Measurements from ENCODE around the gene MACROD2.

MACROD2 gene

DNA sequence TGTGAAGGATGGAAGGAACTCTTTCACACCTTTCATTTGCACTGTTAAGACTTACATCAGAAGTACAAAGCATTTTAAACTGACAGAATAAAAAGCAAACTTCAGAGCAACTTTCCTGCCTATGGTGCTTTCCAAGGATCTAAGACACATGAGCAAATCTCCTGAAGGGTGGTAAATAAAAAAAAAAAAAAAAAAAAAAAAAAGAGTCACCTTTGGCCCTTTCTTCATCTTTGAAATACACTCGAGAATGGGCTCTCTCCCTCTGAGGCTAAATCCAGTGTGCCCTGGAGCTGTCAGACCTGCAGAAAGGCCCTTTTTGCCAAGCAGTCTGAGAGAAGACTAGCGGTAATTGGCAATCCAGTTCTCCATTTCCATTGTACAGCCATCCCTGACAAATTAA, 1455.9 kb downstream of the MACROD2 start:
- TF ChIP-seq EZH2phosphoT487 (conservative IDR thresholded peaks at IDR 0.05; ENCODE audit: low read length) = no peak
- TF ChIP-seq, protein P1, sequence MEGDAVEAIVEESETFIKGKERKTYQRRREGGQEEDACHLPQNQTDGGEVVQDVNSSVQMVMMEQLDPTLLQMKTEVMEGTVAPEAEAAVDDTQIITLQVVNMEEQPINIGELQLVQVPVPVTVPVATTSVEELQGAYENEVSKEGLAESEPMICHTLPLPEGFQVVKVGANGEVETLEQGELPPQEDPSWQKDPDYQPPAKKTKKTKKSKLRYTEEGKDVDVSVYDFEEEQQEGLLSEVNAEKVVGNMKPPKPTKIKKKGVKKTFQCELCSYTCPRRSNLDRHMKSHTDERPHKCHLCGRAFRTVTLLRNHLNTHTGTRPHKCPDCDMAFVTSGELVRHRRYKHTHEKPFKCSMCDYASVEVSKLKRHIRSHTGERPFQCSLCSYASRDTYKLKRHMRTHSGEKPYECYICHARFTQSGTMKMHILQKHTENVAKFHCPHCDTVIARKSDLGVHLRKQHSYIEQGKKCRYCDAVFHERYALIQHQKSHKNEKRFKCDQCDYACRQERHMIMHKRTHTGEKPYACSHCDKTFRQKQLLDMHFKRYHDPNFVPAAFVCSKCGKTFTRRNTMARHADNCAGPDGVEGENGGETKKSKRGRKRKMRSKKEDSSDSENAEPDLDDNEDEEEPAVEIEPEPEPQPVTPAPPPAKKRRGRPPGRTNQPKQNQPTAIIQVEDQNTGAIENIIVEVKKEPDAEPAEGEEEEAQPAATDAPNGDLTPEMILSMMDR (IDR thresholded peaks at IDR 0.05; ENCODE audit: insufficient read depth, low read length, poor library complexity, severe bottlenecking) = no peak
- Histone ChIP-seq H3K9ac (ENCODE audit: low read length) (no peak overlapping the region), H3F3A (ENCODE audit: insufficient read depth) (no peaks in the 10 kb centered on the region), H3K9me2 (replicated peaks; ENCODE audit: insufficient read depth, low read length) (no peaks in the 10 kb centered on the region), H3K4me2 (ENCODE audit: low read depth, low read length, poor library complexity, severe bottlenecking) (no peak overlapping the region), H3K4me3 (ENCODE audit: insufficient read depth, low read length, poor library complexity, severe bottlenecking) (no peak overlapping the region), H3K9me3 (ENCODE audit: insufficient read depth, low read length) (no peaks in the 10 kb centered on the region), H4K20me1 (ENCODE audit: low read depth, low read length) (no peaks in the 10 kb centered on the region), H2AFZ (ENCODE audit: low read depth, low read length, severe bottlenecking) (no peak overlapping the region), H3K36me3 (ENCODE audit: low read length) (no peaks in the 10 kb centered on the region), H3K79me2 (ENCODE audit: insufficient read depth, low read length) (no peaks in the 10 kb centered on the region), H3K27me3 (ENCODE audit: low read length) (no peaks in the 10 kb centered on the region), H3K27ac (ENCODE audit: low read depth, low read length) (no peak overlapping the region)

DNA sequence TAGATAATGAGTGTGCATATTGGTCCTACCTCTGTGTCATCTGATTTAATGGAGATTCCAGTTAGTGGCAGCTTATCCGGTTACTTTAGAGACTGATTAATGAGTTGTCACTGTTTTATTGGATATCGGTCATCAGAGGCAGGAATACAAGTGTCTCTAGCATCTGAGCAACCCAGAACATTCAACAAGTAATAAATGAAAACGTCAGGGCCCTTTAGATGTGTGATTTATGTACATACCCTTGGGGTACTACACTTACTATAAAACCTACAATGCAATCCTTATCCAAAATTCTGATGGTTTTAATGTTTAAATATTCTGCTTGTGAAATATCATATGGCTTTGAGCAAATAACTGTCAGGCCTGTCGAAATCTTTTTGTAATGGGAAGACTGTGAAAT, 1460.0 kb downstream of the MACROD2 start:
- H3K4me3 ChIP-seq (ENCODE audit: insufficient read depth, low read length, poor library complexity, severe bottlenecking) = no peak overlapping the region
- no peaks in the 10 kb centered on the region for H3K36me3 ChIP-seq (ENCODE audit: low read length)
- TF ChIP-seq EZH2phosphoT487 (conservative IDR thresholded peaks at IDR 0.05; ENCODE audit: low read length) = no peak
- TF ChIP-seq, protein P1 (IDR thresholded peaks at IDR 0.05; ENCODE audit: insufficient read depth, low read length, poor library complexity, severe bottlenecking) = no peak
- no peaks in the 10 kb centered on the region for H3F3A ChIP-seq (ENCODE audit: insufficient read depth)
- H3K27ac ChIP-seq (ENCODE audit: low read depth, low read length) = no peak overlapping the region
- H3K9me3 ChIP-seq (ENCODE audit: insufficient read depth, low read length) = no peaks in the 10 kb centered on the region
- no peaks in the 10 kb centered on the region for H4K20me1 ChIP-seq (ENCODE audit: low read depth, low read length)
- no peak overlapping the region for H3K9ac ChIP-seq (ENCODE audit: low read length)
- no peaks in the 10 kb centered on the region for H3K79me2 ChIP-seq (ENCODE audit: insufficient read depth, low read length)
- no peak overlapping the region for H2AFZ ChIP-seq (ENCODE audit: low read depth, low read length, severe bottlenecking)
- no peak overlapping the region for H3K4me2 ChIP-seq (ENCODE audit: low read depth, low read length, poor library complexity, severe bottlenecking)
- H3K27me3 ChIP-seq (ENCODE audit: low read length) = no peaks in the 10 kb centered on the region
- no peaks in the 10 kb centered on the region for H3K9me2 ChIP-seq (replicated peaks; ENCODE audit: insufficient read depth, low read length)

DNA sequence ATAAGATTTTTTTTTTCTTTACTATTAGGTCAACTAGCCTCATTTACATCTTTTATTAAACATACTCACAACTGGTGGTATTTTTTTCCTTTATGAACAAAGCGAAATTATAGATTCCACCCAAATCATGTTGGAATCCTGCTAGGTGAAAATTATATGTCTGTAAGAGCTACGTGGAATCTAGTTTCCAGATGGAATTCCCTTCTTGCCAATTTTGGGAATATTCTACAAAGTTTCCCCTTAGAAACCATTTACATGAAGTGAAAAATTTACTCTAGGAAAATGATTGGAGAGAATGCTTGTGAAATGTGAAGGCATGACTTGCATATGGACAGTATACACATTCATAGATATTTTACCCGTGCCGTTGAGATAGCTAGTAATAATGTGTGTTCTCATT, 1466.6 kb downstream of the MACROD2 start:
- Histone ChIP-seq H3K9me2 (replicated peaks; ENCODE audit: insufficient read depth, low read length) (no peaks in the 10 kb centered on the region), H3K4me3 (ENCODE audit: insufficient read depth, low read length, poor library complexity, severe bottlenecking) (no peak overlapping the region), H3K36me3 (ENCODE audit: low read length) (no peaks in the 10 kb centered on the region), H3K9ac (ENCODE audit: low read length) (no peak overlapping the region), H2AFZ (ENCODE audit: low read depth, low read length, severe bottlenecking) (no peak overlapping the region), H3K9me3 (ENCODE audit: insufficient read depth, low read length) (no peaks in the 10 kb centered on the region), H3F3A (ENCODE audit: insufficient read depth) (no peaks in the 10 kb centered on the region), H3K4me2 (ENCODE audit: low read depth, low read length, poor library complexity, severe bottlenecking) (no peak overlapping the region), H3K27me3 (ENCODE audit: low read length) (no peaks in the 10 kb centered on the region), H4K20me1 (ENCODE audit: low read depth, low read length) (no peaks in the 10 kb centered on the region), H3K27ac (ENCODE audit: low read depth, low read length) (no peak overlapping the region), H3K79me2 (ENCODE audit: insufficient read depth, low read length) (no peaks in the 10 kb centered on the region)
- TF ChIP-seq, protein P1 (IDR thresholded peaks at IDR 0.05; ENCODE audit: insufficient read depth, low read length, poor library complexity, severe bottlenecking) = no peak
- TF ChIP-seq EZH2phosphoT487 (conservative IDR thresholded peaks at IDR 0.05; ENCODE audit: low read length) = no peak
